ENCODE results near the gene GPR156.

The GPR156 gene

DNA sequence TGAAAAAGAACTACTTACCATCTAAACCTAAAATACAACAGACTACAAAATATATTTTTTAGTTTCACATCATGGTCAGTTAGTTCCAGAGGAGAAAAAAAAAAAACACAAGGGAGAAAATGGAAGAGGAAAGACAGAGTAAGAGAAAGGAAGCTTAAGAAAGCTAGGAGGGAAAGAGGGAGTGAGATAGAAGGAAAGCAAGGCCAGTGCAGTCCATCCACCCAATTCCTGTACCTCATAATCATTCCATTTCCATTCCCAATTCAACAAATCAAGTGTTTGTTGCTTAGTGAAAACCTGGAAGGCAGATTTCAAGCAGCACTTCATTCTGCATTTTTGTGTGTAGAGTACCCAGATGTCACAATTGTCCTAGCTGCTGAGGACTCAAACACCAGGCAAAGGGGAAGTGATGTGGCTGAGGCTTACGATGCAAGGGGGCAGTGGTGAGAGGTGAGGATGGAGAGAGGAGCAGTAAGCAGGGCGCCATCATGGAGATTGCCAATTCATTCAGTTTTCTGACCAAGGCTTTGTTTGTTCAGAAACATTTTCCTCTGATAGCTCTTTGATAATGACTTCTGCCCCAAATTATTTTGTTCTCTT, 107.2 kb downstream of the GPR156 start:
- Histone ChIP-seq H3F3A (ENCODE audit: insufficient read depth) (no peaks in the 10 kb centered on the region), H3K9ac (ENCODE audit: low read length) (no peak overlapping the region), H3K9me3 (ENCODE audit: insufficient read depth, low read length) (no peaks in the 10 kb centered on the region), H3K36me3 (ENCODE audit: low read length) (no peaks in the 10 kb centered on the region), H3K27ac (ENCODE audit: low read depth, low read length) (no peak overlapping the region), H3K79me2 (ENCODE audit: insufficient read depth, low read length) (no peaks in the 10 kb centered on the region), H3K4me3 (ENCODE audit: insufficient read depth, low read length, poor library complexity, severe bottlenecking) (no peak overlapping the region), H2AFZ (ENCODE audit: low read depth, low read length, severe bottlenecking) (no peak overlapping the region), H3K9me2 (replicated peaks; ENCODE audit: insufficient read depth, low read length) (no peaks in the 10 kb centered on the region), H3K27me3 (ENCODE audit: low read length) (no peaks in the 10 kb centered on the region), H4K20me1 (ENCODE audit: low read depth, low read length) (no peaks in the 10 kb centered on the region), H3K4me2 (ENCODE audit: low read depth, low read length, poor library complexity, severe bottlenecking) (no peak overlapping the region)
- no peak for TF ChIP-seq EZH2phosphoT487 (conservative IDR thresholded peaks at IDR 0.05; ENCODE audit: low read length)
- TF ChIP-seq, protein P1, sequence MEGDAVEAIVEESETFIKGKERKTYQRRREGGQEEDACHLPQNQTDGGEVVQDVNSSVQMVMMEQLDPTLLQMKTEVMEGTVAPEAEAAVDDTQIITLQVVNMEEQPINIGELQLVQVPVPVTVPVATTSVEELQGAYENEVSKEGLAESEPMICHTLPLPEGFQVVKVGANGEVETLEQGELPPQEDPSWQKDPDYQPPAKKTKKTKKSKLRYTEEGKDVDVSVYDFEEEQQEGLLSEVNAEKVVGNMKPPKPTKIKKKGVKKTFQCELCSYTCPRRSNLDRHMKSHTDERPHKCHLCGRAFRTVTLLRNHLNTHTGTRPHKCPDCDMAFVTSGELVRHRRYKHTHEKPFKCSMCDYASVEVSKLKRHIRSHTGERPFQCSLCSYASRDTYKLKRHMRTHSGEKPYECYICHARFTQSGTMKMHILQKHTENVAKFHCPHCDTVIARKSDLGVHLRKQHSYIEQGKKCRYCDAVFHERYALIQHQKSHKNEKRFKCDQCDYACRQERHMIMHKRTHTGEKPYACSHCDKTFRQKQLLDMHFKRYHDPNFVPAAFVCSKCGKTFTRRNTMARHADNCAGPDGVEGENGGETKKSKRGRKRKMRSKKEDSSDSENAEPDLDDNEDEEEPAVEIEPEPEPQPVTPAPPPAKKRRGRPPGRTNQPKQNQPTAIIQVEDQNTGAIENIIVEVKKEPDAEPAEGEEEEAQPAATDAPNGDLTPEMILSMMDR (IDR thresholded peaks at IDR 0.05; ENCODE audit: insufficient read depth, low read length, poor library complexity, severe bottlenecking), result no peak

DNA sequence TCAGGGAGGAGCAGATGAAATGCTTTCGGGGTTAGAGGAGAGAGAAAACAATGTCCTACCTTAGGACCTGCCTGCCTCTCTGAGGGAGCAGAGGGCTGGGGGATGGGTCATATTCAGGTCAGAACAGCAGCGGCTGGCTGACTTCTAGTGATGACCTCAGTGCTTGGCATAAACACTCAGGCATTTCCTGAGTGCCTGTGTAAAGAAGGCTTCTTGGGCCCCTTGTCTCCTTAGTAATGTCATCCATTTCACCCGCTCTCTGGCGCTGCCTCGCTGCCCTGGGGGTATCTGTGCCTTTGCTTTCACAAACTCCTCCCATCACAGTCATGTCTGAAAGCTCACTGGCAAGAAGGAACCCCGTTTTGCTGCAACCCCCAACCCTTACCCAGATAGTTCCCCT, 107.9 kb downstream of the GPR156 start:
- TF ChIP-seq, protein P1 (IDR thresholded peaks at IDR 0.05; ENCODE audit: insufficient read depth, low read length, poor library complexity, severe bottlenecking), result no peak
- TF ChIP-seq EZH2phosphoT487 (conservative IDR thresholded peaks at IDR 0.05; ENCODE audit: low read length), result no peak
- no peak overlapping the region for H2AFZ ChIP-seq (ENCODE audit: low read depth, low read length, severe bottlenecking)
- H3K36me3 ChIP-seq (ENCODE audit: low read length), result no peaks in the 10 kb centered on the region
- H3K9me3 ChIP-seq (ENCODE audit: insufficient read depth, low read length), result no peaks in the 10 kb centered on the region
- no peak overlapping the region for H3K27ac ChIP-seq (ENCODE audit: low read depth, low read length)
- H4K20me1 ChIP-seq (ENCODE audit: low read depth, low read length), result no peaks in the 10 kb centered on the region
- no peak overlapping the region for H3K4me3 ChIP-seq (ENCODE audit: insufficient read depth, low read length, poor library complexity, severe bottlenecking)
- H3F3A ChIP-seq (ENCODE audit: insufficient read depth), result no peaks in the 10 kb centered on the region
- H3K4me2 ChIP-seq (ENCODE audit: low read depth, low read length, poor library complexity, severe bottlenecking), result no peak overlapping the region
- H3K9me2 ChIP-seq (replicated peaks; ENCODE audit: insufficient read depth, low read length), result no peaks in the 10 kb centered on the region
- H3K79me2 ChIP-seq (ENCODE audit: insufficient read depth, low read length), result no peaks in the 10 kb centered on the region
- no peak overlapping the region for H3K9ac ChIP-seq (ENCODE audit: low read length)
- H3K27me3 ChIP-seq (ENCODE audit: low read length), result no peaks in the 10 kb centered on the region

DNA sequence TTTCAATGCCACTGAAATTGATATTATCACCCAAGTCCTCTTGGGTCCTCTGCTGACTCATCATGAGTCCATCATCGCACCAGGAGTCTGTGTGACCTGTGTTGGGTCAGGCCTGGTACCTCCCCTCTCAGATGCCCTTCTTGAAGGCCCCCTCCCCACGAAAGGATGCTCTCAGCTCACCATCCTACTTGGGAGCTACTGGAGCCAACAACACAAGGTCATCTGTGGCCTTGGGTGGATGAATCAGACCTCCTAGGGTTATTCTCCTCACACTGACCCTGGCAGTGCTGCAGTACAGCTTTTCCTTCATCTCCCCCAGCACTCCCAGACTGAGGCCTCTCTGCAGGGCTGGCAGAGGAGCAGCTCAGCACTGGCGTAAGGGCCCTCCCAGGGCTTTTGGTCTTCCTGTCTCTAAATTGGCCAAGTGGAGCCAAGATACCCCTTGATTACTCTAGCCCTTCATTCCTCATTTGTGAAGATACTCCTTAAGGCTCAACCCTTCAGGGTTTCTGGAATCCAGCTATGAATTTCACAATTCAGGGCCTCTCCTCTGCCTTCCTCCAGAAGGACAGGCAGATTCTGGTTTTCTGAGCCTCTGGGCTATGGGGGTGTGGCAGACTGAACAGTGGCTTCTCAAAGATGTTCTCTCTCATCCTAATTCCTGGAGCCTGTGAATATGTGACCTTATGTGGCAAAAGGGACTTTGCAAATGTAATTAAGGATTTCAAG, 110.0 kb downstream of the GPR156 start:
- no peak overlapping the region for H3K4me3 ChIP-seq (ENCODE audit: insufficient read depth, low read length, poor library complexity, severe bottlenecking)
- H2AFZ ChIP-seq (ENCODE audit: low read depth, low read length, severe bottlenecking), result no peak overlapping the region

More for the DNA sequence above, 110.0 kb downstream of the GPR156 start:
- Histone ChIP-seq H3K4me2 (ENCODE audit: low read depth, low read length, poor library complexity, severe bottlenecking) (no peak overlapping the region), H3K27me3 (ENCODE audit: low read length) (no peaks in the 10 kb centered on the region), H3K9ac (ENCODE audit: low read length) (no peak overlapping the region), H3K9me2 (replicated peaks; ENCODE audit: insufficient read depth, low read length) (no peaks in the 10 kb centered on the region), H3F3A (ENCODE audit: insufficient read depth) (no peaks in the 10 kb centered on the region), H3K9me3 (ENCODE audit: insufficient read depth, low read length) (no peaks in the 10 kb centered on the region), H4K20me1 (ENCODE audit: low read depth, low read length) (no peaks in the 10 kb centered on the region), H3K36me3 (ENCODE audit: low read length) (no peaks in the 10 kb centered on the region), H3K79me2 (ENCODE audit: insufficient read depth, low read length) (no peaks in the 10 kb centered on the region), H3K27ac (ENCODE audit: low read depth, low read length) (no peak overlapping the region)
- TF ChIP-seq EZH2phosphoT487 (conservative IDR thresholded peaks at IDR 0.05; ENCODE audit: low read length), result no peak
- TF ChIP-seq, protein P1 (IDR thresholded peaks at IDR 0.05; ENCODE audit: insufficient read depth, low read length, poor library complexity, severe bottlenecking), result no peak
